H1 (cell line): ENCODE data around the gene UTP25.

Experiments used
- ASH2L ChIP-seq: fragments of 200-600, 300-600 bp; sonication (generic); IDR thresholded peaks from one replicate; pipeline ENCODE4 v1.7.1; 2017; ENCODE audit warnings: low read length
- BACH1 ChIP-seq: IDR thresholded peaks from 2 replicates; pipeline ENCODE4 v1.6.1; 2012; ENCODE audit warnings: low read length, improper control_type of control experiment
- CTCF ChIP-seq, 3 experiments: IDR thresholded peaks; 1 replicate in 2 of 3; 2 replicates in 1 of 3; pipeline versions ENCODE4 v1.5.1 to v1.6.1; 2011; ENCODE audit warnings: low read length in 3 of 3, mild to moderate bottlenecking in 3 of 3, inconsistent platforms in 2 of 3, low read depth in 1 of 3, moderate library complexity in 1 of 3; ENCODE audit not compliant: insufficient read depth in 1 of 3; ENCODE audit errors: control extremely low read depth in 1 of 3
- EZH2 ChIP-seq: fragments of 200-600 bp; sonication (generic); IDR thresholded peaks from 2 replicates; pipeline ENCODE4 v1.7.1; 2012; ENCODE audit warnings: low read depth, mild to moderate bottlenecking, moderate library complexity, low read length, inconsistent platforms; ENCODE audit not compliant: severe bottlenecking
- FOSL1 ChIP-seq: IDR thresholded peaks from 2 replicates; pipeline ENCODE4 v1.6.1; 2011; ENCODE audit warnings: mild to moderate bottlenecking, low read depth, low read length, moderate library complexity; ENCODE audit not compliant: insufficient read depth
- HDAC2 ChIP-seq, 2 experiments: fragments of 300-600 bp in 1 of 2; sonication (generic) in 1 of 2; IDR thresholded peaks; 2 replicates each; pipeline ENCODE4 v1.6.1; 2011 to 2012; ENCODE audit warnings: low read depth in 2 of 2, low read length in 2 of 2, mild to moderate bottlenecking in 2 of 2, moderate library complexity in 2 of 2, borderline replicate concordance in 1 of 2, inconsistent platforms in 1 of 2
- KDM1A ChIP-seq: fragments of 200-600, 300-600 bp; sonication (generic); IDR thresholded peaks from 2 replicates; pipeline ENCODE4 v1.7.1; 2016; ENCODE audit warnings: mild to moderate bottlenecking, low read length, borderline replicate concordance
- KDM5A ChIP-seq: fragments of 200-600 bp; IDR thresholded peaks from 2 replicates; pipeline ENCODE4 v1.7.1; 2012; ENCODE audit warnings: mild to moderate bottlenecking, low read length, inconsistent platforms, mixed read lengths
- TAF1 ChIP-seq: IDR thresholded peaks from 2 replicates; pipeline ENCODE4 v1.6.1; 2011; ENCODE audit warnings: mild to moderate bottlenecking, low read depth, low read length
- TAF7 ChIP-seq: optimal IDR thresholded peaks from 2 replicates; pipeline ENCODE3; 2011; ENCODE audit warnings: low read depth, mild to moderate bottlenecking, inconsistent platforms, low read length, moderate library complexity, borderline replicate concordance

GRCh38 chr1:209855006-209855405 is 27.2 kb downstream of the UTP25 start:
- TF ChIP-seq BACH1 (no peak), EZH2 (no peak), ASH2L (no peak), KDM5A (no peak), TAF7 (no peak), CTCF (IDR thresholded peaks at IDR 0.05; ENCODE audit: control extremely low read depth in 1 of 3, insufficient read depth in 1 of 3, low read depth in 1 of 3, low read length in 3 of 3) (no peak), HDAC2 (IDR thresholded peaks at IDR 0.05; ENCODE audit: borderline replicate concordance in 1 of 2, low read depth in 2 of 2, low read length in 2 of 2) (no peak), FOSL1 (no peak), TAF1 (no peak), KDM1A (no peak)
